GM18502 (cell line): ENCODE results near the gene IL32.
"Not testable (repeated sequence)": the region's sequence is repeated elsewhere in the genome, so short reads cannot be mapped to it uniquely, and the experiment has no call there.

ENCODE experiments used
- ATAC-seq: cut with Tn5 transposase; IDR thresholded peaks from one replicate; pipeline ENCODE4 v1.9.1; 2021; ENCODE audit warnings: mild to moderate bottlenecking; ENCODE audit not compliant: unreplicated experiment, poor library complexity

The IL32 gene

GRCh38 chr16:3051009-3051408 lies 14.4 kb upstream of the IL32 start:
- no peak for ATAC-seq

DNA sequence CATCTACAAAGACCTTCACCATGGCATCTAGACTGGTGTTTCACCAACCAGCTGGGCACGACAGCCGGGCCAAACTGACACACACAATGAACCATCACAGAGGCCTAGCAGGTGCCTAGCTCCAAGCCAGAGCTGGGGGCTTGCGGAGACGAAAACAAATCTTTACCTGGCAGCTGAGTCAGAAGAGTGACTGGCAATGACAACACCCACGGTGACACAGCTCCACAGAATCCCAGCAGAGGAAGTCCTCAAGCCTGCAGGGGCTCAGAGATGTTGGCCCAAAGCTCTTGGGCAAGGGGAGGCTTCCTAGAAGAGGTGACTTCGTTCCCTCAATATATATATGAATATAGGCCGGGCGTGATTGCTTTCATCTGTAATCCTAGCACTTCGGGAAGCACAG lies 13.9 kb upstream of the IL32 start:
- no peak for ATAC-seq

DNA sequence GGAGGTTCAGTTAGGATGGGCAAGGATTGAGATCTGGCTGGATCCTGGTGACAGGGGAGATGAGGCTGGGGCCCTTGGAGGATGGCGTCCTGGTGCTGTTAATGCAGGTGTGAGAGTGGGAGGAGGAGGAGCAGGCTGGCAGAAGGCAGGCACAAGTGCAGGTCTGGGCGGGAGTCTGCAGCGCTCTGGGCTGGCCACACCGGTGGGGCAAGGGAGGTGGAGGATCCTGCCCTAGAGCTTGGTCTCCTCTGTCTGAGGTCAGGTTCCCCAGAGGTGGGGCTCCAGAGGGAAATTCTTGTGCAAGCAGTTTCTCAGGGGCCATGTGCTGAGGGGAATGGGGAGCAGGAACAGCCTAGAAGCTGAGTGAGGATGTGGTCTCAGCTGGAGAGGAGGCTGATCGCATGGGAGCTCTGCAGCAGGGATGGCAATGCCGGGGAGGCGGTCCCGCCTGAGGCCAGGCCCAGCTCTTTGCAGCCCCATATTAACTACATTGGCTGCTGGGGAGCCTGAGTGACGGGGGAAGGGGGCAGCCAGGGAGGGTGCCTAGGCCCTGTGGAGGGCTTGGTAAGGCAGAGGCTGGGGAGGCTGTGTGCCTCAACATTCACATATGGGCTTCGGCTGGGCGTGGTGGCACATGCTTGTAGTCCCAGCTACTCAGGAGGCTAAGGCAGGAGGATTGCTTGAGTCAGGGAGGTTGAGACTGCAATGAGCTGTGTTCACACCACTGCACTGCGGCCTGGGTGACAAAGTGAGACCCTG lies 12.7 kb upstream of the IL32 start:
- not testable (repeated sequence) for ATAC-seq

DNA sequence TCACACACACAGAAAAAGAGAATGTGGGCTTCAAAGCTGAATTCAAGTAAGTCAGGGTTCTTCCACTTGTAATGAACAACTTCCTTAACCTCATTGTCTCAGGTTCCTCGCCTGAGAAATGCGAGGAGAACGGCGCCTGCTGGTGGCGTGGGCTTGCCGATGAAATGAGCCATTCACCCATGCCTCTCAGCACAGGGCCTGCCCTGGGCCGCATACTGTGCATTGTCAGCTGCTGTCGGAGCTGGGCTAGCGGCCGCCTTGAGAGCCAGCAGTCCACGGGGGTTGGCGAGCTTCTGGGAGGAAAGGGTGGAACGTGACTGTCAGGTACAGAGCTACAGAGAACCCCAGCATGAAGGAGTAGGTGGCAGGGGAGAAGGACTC lies 12.1 kb upstream of the IL32 start:
- not testable (repeated sequence) for ATAC-seq

DNA sequence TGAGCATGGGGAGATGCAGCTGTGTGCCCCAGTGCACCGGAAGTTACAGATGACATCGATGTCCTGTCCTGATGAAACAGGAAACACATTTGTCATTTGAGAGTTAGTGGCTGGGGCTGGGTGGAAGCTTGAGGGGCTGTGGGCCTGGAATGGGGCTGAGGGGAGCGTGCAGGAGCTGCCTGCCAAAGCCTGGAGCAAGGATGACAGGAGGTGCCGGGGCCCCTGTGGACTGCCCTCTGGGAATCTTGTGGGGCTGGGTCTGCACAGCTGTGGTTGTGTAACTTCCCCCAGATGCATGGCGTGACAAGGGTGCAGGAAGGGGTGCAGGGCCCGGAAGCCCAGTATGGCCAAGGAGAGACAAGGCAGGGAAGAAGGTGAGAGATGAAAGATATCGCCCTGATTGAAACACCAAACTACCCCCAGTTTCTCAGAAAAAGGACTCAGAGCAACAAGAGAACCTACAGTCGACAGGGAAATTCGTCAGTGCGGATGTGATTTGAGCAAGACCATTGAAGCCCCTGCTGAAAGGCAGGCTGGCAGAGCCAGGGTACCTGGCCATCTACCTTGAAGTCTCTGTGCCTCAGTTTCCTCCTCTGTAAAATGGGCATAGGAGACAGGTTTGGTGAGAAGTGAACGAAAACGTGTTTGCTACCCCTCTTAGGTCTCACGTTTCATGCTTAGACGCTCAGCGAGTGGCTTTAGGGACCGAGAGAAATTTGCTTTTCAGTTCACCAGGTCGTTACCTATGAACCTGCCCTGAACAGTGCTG lies 10.3 kb upstream of the IL32 start:
- ATAC-seq: no peak

DNA sequence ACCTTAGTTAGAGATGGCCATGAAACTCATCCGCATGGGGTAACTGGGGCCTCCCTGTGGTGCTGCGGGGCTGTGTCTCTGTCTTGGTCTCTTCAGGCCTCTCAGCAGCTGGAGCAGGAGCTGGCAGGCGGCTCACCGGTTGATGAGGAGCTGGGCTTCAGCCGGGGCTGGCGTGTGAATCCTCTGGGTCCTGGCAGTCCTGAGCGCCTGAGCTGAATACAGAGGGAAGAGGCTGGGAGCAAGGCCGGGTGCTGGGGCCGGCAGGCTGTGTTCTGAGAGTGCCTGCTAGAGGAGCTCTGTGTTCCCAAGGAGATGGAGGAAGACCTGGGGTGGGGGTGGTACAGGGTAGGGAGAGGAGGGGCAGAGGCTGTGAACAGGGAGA lies 9.7 kb upstream of the IL32 start:
- ATAC-seq: not testable (repeated sequence)

GRCh38 chr16:3056336-3057180 lies 8.9 kb upstream of the IL32 start:
- no peak for ATAC-seq

DNA sequence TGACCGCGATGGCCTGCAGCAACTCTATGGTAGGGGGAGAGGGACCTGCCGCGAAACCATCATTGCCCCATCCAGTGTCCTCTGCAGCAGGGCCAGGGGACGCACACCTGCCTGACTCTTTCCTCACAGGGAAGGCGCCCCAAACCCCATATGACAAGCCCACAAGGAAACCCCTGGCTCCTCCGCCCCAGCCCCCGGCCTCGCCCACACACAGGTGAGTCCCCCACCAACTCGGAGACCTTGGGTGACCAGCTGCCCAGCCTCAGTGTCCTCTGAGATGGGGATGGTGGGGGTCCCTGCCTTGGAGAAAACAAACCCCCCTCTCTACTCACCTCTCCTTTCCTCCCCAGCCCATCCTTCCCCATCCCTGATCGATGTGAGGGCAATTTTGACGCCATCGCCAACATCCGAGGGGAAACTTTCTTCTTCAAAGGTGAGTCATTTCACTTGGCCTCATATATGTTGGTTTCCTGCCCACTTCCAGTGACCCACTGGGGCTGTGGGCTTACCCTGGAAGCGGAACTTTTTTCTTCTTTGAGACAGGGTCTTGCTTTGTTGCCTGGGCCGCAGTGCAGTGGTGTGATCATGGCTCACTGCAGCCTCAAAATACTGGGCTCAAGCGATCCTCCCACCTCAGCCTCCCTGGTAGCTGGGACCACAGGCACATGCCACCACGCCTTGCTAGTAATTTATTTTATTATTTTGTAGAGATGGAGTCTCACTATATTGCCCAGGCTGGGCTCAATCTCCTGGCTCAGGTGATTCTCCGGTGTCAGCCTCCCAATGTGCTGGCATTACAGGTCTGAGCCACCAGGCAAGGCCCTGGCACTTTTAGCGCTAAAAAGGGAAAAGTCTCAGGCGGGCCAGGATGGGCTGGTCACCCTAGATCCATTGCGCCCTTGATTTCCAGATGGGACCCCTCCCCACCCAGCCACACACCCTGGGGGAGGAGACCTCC lies 8.0 kb upstream of the IL32 start:
- no peak for ATAC-seq

GRCh38 chr16:3058139-3059030 lies 7.1 kb upstream of the IL32 start:
- ATAC-seq: peak; percentile 33

GRCh38 chr16:3059041-3059722 lies 6.3 kb upstream of the IL32 start:
- ATAC-seq: peak; percentile 80

- ATAC-seq: no peak
These were observed 5.7 kb upstream of the IL32 start for GRCh38 chr16:3059723-3060242.

- no peak for ATAC-seq
These were observed 4.9 kb upstream of the IL32 start for GRCh38 chr16:3060339-3061127.

DNA sequence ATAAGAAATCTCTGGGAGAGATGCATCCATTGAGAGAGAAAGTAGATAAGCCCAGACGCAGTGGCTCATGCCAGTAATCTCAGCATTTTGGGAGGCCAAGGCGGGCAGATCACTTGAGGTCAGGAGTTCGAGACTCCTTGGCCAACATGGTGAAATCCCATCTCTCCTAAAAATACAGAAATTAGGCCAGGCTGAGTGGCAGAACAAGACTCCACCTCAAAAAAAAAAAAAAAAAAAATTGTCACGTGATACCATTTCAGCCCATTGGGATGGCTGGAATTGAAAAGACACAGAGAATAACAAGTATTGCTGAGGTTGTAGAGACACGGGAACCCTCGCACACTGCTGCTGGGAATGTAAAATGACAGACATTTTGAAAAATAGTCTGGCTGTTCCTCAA lies 2.9 kb upstream of the IL32 start:
- ATAC-seq: no peak

DNA sequence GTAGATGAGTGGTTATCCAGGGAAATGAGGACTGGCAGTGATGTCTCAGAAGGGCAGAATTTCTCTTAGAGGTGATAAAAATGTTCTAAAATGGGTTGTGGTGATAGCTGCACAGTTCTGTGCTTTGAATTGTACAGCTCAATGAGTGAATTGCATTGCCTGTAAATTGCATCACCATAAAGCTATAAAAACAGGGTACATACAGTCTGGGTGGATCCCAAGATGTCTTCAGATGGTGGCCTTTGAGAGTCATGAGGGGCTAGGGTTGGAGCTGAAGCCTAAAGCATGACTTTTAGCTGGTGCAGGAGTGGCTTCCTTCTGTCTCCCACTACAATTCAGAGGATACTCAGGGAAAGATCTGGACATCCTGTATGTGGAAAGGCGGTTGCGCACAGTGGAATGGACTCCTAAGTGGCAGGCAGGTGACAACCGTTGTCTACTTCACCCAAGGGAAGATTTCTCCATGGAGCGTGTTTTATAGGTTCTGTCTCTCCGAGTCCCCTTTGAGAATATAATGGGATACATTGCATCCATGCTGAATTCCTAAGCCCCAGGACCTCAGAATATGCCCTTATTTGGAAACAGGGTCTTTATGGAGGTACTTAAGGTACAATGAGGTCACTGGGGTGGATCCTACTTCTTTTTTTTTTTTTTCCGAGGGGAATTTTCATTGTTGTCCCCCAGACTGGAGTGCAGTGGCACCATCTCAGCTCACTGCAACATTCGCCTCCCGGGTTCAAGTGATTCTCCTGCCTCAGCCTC lies 1.6 kb upstream of the IL32 start:
- no peak for ATAC-seq

DNA sequence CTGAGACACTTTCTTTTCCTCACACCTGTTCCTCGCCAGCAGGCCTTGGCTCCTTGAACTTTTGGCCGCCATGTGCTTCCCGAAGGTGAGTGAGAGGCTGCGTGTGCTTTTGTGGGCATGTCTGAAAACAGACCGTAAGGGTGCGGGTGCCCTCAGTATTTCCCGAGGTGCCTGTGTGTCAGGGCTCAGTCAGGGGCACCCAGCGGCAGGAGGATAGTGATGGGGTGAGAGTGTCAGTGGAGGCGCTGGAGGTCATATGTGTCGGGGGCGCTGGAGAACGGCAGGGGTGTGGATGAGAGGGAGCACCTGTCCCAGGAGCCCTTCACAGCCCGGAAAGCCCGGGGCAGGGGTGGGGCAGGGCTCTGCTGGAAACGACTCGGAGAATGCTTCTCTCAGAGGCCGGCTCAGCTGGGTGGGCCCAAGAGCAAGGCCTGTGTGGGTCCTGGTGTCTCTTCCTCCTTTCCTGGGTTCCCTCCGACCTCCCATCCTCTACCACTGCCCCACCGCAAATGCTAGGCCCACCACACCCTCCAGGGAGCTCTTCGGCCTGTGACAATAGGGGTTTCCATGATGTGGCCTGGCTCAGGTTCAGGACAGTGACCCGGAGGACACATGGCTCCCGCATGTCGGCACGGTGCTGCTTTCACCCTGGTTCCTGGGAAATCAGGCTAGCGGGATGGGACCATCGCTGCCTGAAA lies 451 bp downstream of the IL32 start:
- no peak for ATAC-seq

DNA sequence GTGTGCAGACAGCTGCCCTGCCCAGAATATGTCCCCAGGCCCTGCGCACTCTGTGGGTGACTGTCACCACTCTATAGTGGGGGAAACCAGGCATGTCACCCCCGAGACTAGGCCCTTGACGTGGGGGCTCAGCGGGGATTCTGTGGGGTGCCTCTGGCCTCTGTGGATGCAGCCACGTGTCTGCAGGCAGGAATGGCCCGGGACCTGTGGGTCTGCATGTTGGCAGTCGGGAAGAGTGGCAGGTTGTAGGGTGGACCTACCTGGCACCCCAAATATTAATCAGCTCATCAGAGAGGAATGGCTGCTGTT lies 954 bp downstream of the IL32 start:
- ATAC-seq: no peak
